GM21825 (cell line): ENCODE data around the gene PODN.

ENCODE experiments used
- ATAC-seq: cut with Tn5 transposase; IDR thresholded peaks from one replicate; pipeline ENCODE4 v1.9.1; 2021; ENCODE audit warnings: mild to moderate bottlenecking, moderate library complexity; ENCODE audit not compliant: unreplicated experiment

Gene PODN

GRCh38 chr1:53050310-53050709, 11.7 kb upstream of the PODN start:
- no peak for ATAC-seq

- ATAC-seq = no peak
These were observed 10.3 kb upstream of the PODN start for GRCh38 chr1:53051676-53052075.

GRCh38 chr1:53057127-53057526, 4.9 kb upstream of the PODN start:
- no peak for ATAC-seq

DNA sequence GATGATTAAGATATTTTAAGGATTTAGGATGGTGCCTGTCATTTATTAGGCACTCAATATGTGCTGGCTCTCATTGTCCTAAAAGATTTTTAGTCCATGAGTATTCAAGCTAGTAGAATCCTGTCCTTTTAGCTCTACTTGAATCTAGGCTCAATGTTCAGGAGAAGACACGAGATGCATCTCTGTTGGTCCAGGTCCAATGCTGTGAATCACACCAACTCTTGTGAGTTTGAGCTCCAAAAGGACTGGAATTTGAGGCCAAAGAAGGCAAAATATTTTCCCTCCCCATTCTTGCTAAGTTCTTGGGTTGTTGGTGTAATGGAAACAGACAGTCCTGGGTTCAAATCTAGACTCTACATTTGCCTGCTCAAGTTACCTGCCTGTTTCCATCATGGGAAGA, 1.4 kb upstream of the PODN start:
- ATAC-seq = no peak

GRCh38 chr1:53061123-53061858, 722 bp upstream of the PODN start:
- ATAC-seq = no peak

GRCh38 chr1:53062708-53063591, 937 bp downstream of the PODN start:
- ATAC-seq = no peak

- no peak for ATAC-seq
These were observed 1.9 kb downstream of the PODN start for GRCh38 chr1:53063744-53064515.

- no peak for ATAC-seq
These were observed 3.4 kb downstream of the PODN start for GRCh38 chr1:53065391-53065790.

GRCh38 chr1:53066488-53066887, 4.5 kb downstream of the PODN start:
- ATAC-seq = no peak

DNA sequence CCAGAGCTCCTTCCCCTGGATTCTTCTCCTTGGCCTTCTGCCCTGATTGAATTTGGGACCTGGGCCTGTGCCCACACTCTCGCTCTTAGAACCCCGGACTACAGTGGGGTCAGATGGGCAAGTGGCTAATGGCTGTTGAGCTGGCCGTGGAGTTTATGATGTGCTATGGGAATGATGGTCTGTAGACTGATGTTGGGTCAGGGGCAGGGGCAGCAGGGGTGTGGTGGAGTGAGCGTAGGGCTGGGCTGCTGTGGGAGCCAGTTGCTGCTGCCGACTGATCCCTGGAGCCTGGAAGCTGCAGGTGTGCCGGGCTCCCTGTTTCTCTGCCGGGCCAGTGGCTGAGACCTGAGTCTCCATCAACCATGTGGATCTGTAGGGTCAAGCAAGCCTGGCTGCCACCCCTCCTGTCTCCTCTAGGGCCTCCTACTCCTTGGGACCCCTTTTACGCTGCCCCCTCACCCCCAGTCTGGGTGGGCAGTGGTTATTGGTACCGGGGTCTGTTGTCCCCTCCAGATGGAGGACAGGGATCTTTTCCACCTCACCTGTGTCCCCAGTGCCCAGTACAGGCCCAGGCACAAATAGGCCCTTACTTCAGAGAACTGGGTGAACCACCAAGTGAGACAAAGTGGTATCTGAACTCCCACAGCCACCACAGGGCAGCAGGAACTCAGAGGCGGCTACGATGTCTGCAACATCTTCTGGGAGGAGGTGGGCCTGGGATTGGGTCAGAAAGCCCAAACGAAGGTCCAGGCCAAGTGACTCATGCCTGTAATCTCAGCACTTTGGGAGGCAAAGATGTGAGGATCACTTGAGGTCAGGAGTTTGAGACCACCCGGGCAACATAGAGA, 5.1 kb downstream of the PODN start:
- no peak for ATAC-seq

GRCh38 chr1:53067886-53068285, 5.9 kb downstream of the PODN start:
- no peak for ATAC-seq

GRCh38 chr1:53068314-53069099, 6.5 kb downstream of the PODN start:
- ATAC-seq = no peak

DNA sequence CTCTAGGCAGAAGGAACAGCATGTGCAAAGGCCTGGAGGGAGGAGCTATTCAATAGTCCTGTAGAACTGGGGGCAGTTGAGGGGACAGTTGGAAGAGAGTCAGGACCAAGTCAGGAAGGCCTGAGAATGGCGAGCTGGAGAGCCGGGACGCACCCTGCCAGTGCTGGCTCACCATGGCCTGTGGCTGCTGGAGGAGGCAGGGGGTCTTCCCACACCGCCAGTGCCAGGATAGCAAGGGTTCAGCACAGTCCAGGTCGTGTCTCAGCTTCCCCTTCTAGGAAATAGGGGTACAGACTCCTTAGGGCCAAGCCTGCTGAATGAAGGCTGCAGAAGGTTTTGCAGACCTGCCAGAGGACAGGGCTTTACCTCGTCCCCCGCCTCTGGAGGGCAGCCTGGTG, 7.3 kb downstream of the PODN start:
- ATAC-seq = no peak

GRCh38 chr1:53069663-53070327, 7.8 kb downstream of the PODN start:
- no peak for ATAC-seq

- no peak for ATAC-seq
These were observed 8.6 kb downstream of the PODN start for GRCh38 chr1:53070621-53071020.

GRCh38 chr1:53071167-53071865, 9.3 kb downstream of the PODN start:
- ATAC-seq = no peak

- no peak for ATAC-seq
These were observed 9.9 kb downstream of the PODN start for GRCh38 chr1:53071915-53072314.

DNA sequence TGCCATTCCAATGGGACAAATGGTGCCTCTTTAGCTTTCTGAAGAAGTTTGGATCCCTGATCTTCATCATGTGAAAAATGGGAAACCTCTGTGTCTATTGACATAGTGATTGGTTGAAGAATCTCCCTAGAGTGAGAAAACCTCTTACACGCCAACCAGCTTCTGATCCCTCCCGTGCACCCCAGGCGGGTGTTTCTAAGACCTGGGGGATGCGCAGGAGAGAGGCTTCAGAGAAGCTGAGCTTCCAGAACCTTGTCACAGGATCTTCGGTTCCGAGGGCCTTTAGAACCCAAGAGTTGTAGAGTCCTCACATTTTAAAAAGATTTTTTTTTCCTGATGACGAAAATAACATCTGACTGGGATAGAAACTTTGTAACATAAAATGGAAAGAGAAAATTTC, 11.3 kb downstream of the PODN start:
- ATAC-seq = no peak

GRCh38 chr1:53073868-53074311, 11.9 kb downstream of the PODN start:
- ATAC-seq = no peak
